Thyroid gland (tissue), 4 donors: Measurements from ENCODE around the gene GUK1. TPM values are rescaled to one million over a fixed set of nuclear protein-coding genes. Genes with fewer than 3 reads are reported as not detected.
"Not testable (repeated sequence)": the region's sequence is repeated elsewhere in the genome, so short reads cannot be mapped to it uniquely, and the experiment has no call there.

Experiments
- DNase-seq, 2 donors: peaks; one replicate each; pipeline ENCODE4 v3.0.0-alpha.2; 2019
- H3K27ac ChIP-seq, 3 donors: fragments of 200-600 bp; sonication (generic); 1 replicate in 2 of 3; 2 replicates in 1 of 3; pipeline ENCODE4 v1.5.1; 2016 to 2019; ENCODE audit warnings: mild to moderate bottlenecking in 1 of 3, moderate library complexity in 1 of 3
- H3K27me3 ChIP-seq: fragments of 200-600 bp; sonication (generic); one replicate; pipeline ENCODE4 v1.5.1; 2019
- H3K36me3 ChIP-seq, 2 donors: fragments of 200-600 bp; sonication (generic); one replicate each; pipeline ENCODE4 v1.5.1; 2016 to 2019
- H3K4me1 ChIP-seq, 2 donors: fragments of 200-600 bp; sonication (generic); one replicate each; pipeline ENCODE4 v1.5.1; 2017 to 2019
- H3K4me3 ChIP-seq, 3 donors: fragments of 200-600 bp; sonication (generic); replicated peaks in 1 of 3; 1 replicate in 2 of 3; 2 replicates in 1 of 3; pipeline ENCODE4 v1.5.1; 2016; ENCODE audit warnings: mild to moderate bottlenecking in 1 of 3
- H3K9me3 ChIP-seq: fragments of 200-600 bp; sonication (generic); one replicate; pipeline ENCODE4 v1.5.1; 2017
- CTCF ChIP-seq, 6 experiments: fragments of 200-600 bp in 3 of 6; fragments of 450-650 bp in 3 of 6; sonication (generic) in 3 of 6; IDR thresholded peaks; one replicate each; pipeline ENCODE4 v1.5.1; 2016 to 2019; ENCODE audit warnings: antibody characterized with exemption in 6 of 6, mild to moderate bottlenecking in 2 of 6, inconsistent platforms in 1 of 6, moderate library complexity in 1 of 6
- POLR2A ChIP-seq, 2 donors: fragments of 450-650 bp; IDR thresholded peaks; one replicate each; pipeline ENCODE4 v1.6.1; 2017; ENCODE audit warnings: antibody characterized with exemption in 2 of 2, mild to moderate bottlenecking in 2 of 2, moderate library complexity in 1 of 2
- WGBS, 2 donors: methylation state at CpG; one replicate each; pipeline ENCODE4 v1.1.5; 2017; 5-methylcytosine and 5-hydroxymethylcytosine counted together
- intact Hi-C: fragments of 100-400 bp; cut with DNase I; formaldehyde crosslinking; loops from one replicate; pipeline ENCODE4 v1.15.1; 2023
- total RNA-seq, 4 donors: library from RNA; depleted of rRNA; stranded (reverse); fragments of >200 nt; gene quantifications; one replicate each; pipeline ENCODE4 v1.2.3, GENCODE V29; 2016

GUK1 gene
- total RNA-seq, 4 donors from 2014 or later: 157 to 385 (median 283) TPM

- Histone ChIP-seq H3K27me3 (no peaks in the 10 kb centered on the region), H3K9me3 (no peaks in the 10 kb centered on the region), H3K36me3 (peaks cover 7 to 10% of the 10 kb centered on the region in 2 donors), H3K4me1 (peaks cover 4 to 7% of the 10 kb centered on the region in 2 donors), H3K27ac (no peak overlapping the region), H3K4me3 (no peak overlapping the region)
- no peak for TF ChIP-seq CTCF (IDR thresholded peaks at IDR 0.05)
- no peak for TF ChIP-seq POLR2A (IDR thresholded peaks at IDR 0.05)
- DNase-seq: no peak
- WGBS, 2 donors: 76% methylated on average over 7 to 8 of the region's 10 CpGs
- intact Hi-C loops: no loop called here
Measured at GRCh38 chr1:228171221-228171891, 31.3 kb downstream of the GUK1 start.

GRCh38 chr1:228172591-228173527 is 32.8 kb downstream of the GUK1 start:
- DNase-seq: no peak
- peaks cover 7 to 10% of the 10 kb centered on the region in 2 donors for H3K36me3 ChIP-seq
- 90 to 92% methylated on average over 14 to 15 of the region's 21 CpGs for WGBS, 2 donors
- no peak for TF ChIP-seq CTCF (IDR thresholded peaks at IDR 0.05)
- TF ChIP-seq POLR2A (IDR thresholded peaks at IDR 0.05): no peak
- H3K4me1 ChIP-seq: no peaks in the 10 kb centered on the region
- no peaks in the 10 kb centered on the region for H3K27me3 ChIP-seq
- intact Hi-C loops: no loop called here
- H3K4me3 ChIP-seq: no peak overlapping the region
- no peaks in the 10 kb centered on the region for H3K9me3 ChIP-seq
- H3K27ac ChIP-seq: no peak overlapping the region

GRCh38 chr1:228173528-228174481 is 33.7 kb downstream of the GUK1 start:
- H3K27ac ChIP-seq, H3K4me1 ChIP-seq, DNase-seq, H3K27me3 ChIP-seq, H3K9me3 ChIP-seq, H3K4me3 ChIP-seq, intact Hi-C loops: not testable (repeated sequence)
- 76 to 94% methylated on average over 3 to 19 of the region's 69 CpGs for WGBS, 2 donors
- H3K36me3 ChIP-seq: peaks cover 7 to 10% of the 10 kb centered on the region in 2 donors

- peaks cover 0 to 4% of the 10 kb centered on the region in 2 donors for H3K4me1 ChIP-seq
Measured at GRCh38 chr1:228174482-228175315, 34.6 kb downstream of the GUK1 start.

More at GRCh38 chr1:228174482-228175315, 34.6 kb downstream of the GUK1 start:
- Histone ChIP-seq H3K27ac (no peak overlapping the region), H3K4me3 (no peak overlapping the region), H3K27me3 (no peaks in the 10 kb centered on the region), H3K36me3 (peaks cover 7 to 10% of the 10 kb centered on the region in 2 donors), H3K9me3 (no peaks in the 10 kb centered on the region)
- intact Hi-C loops: no loop called here
- WGBS, 2 donors: 94 to 98% methylated on average over 14 to 37 of the region's 52 CpGs
- no peak for TF ChIP-seq POLR2A (IDR thresholded peaks at IDR 0.05)
- no peak for TF ChIP-seq CTCF (IDR thresholded peaks at IDR 0.05)
- DNase-seq: no peak
